ENCODE measurements around the gene TMEM44.
"Not testable (repeated sequence)": the region's sequence is repeated elsewhere in the genome, so short reads cannot be mapped to it uniquely, and the experiment has no call there.

Gene TMEM44

DNA sequence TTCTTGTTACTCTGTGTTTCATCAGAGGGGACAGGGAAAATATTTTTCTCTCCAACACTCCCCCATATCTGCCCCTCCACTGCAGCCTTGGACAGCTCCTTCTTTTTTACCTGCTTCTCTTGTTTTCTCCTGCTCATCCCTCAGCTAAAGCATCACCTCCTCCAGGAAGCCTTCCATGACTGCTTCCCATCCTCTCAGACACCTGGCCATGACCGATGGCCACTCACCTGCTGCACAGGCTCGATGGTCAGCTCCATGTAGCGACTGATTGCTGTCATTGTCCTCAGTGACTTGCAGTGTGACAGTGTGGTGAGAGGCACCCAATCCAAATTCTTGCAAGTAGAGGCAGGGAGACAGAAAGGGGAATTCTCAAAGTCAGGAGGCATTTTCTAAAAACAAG is 22.5 kb downstream of the TMEM44 start:
- no peak for DNase-seq (ENCODE audit: low read depth, low spot score)

DNA sequence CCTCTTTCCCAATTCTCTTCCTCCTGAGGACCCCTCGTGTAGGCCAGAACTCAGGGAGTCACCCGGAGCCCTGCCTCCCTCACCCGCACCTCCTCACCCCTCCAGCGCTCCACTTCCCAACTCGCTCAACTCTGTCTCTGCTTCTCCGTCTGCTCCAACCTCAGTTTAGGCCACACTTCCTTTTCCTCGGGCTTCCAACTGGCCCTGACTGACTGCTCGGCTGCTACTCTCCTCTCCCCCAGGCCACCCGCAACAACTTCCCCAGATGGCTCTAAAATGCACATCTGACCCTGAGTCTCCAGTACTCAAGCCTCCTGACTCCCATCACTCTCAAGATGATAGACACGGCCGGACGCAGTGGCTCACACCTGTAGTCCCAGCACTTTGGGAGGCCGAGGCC is 23.6 kb downstream of the TMEM44 start:
- no peak for DNase-seq (ENCODE audit: low read depth, low spot score)

DNA sequence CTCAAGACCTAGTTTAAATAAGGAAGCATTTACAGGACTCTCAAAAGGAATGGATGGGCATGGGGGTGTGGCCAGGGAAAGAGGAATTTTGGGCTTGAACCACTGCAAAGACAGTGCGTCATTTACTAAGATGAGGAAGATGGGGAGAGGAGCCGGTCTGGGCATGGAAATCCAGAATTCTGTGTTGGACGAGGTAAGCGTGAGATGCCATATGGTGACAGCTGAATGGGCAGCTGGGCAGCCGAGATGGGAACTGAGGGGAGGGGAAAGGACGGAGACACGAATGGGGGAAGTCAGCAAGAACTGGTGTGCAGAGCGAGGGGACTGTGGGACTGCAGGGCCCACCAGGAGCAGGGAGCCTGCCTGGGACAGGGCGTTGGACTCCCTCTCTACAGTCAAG is 24.2 kb downstream of the TMEM44 start:
- no peak for DNase-seq (ENCODE audit: low read depth, low spot score)

DNA sequence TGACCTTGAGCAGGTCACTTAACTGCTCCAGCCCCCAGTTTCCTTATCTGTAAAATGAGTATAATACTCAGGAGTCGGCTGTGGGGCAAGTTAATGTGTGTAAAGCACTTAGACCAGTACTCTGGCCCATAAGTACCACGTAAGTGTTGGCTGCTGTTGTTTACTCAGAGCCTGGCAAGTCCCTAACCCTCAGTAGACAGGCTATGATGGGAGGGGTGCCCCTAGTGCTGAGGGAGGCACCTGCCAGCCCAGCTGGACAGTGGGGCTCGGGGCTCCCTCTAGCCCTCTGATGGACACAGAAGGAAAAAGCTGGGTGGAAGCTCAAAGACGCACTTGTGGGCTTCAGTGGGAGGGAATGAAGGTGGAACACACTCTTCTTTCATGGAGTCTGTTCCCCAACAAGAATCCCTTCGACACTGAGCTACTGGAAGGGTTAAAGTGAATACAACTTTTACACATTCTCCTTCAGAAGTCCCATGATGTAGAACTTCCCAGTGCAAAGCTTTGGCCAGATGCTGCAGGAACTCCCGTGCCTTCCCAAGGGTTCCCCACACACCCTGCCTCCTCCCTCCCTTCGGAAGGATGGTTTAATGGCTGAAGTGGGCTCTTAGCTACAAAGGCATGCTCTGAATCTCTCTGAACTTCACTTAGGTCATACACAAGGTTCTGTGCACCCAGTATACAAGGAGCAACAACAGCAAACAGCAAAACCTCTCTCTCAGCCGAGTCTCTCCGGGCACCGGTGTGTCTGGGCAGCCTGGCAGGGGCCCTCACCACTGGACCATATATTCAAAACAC is 25.4 kb downstream of the TMEM44 start:
- DNase-seq (ENCODE audit: low read depth, low spot score), result no peak

DNA sequence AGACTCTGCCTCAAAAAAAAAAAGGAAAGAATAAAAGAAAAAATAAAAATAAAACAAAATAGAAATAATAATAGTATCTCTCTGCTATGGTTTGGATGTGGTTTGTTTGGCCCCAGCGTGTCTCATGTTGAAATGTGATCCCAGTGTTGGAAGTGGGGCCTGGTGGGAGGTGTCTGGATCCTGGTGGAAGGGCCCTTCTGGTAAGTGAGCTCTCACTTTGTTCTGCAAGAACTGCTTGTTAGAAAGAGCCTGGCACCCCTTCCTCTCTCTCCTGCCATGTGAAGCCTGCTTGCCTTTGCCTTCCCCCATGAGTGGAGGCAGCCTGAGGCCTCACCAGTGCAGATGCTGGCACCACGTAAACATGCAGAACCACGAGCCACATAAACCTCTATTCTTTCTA is 26.3 kb downstream of the TMEM44 start:
- DNase-seq (ENCODE audit: low read depth, low spot score), result no peak

DNA sequence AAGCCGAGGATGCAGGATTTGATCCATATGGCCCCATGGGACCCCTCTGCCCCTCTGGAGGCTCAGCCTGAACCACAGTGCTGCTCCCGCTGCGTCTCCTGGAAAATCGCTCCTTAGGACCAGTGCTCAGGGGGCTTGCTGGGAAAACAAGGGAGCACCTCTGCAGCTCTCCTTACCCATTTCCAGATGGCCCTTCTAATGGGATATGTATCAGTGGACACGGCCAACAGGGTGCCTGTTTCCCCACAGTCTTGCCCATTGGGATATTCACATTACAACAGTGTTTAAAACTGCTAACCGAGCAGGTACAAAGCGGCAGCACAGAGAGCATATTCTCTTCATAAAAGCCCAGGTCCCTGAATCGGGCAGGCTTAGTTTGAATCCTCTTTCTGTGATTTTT is 27.1 kb downstream of the TMEM44 start:
- no peak for DNase-seq (ENCODE audit: low read depth, low spot score)

DNA sequence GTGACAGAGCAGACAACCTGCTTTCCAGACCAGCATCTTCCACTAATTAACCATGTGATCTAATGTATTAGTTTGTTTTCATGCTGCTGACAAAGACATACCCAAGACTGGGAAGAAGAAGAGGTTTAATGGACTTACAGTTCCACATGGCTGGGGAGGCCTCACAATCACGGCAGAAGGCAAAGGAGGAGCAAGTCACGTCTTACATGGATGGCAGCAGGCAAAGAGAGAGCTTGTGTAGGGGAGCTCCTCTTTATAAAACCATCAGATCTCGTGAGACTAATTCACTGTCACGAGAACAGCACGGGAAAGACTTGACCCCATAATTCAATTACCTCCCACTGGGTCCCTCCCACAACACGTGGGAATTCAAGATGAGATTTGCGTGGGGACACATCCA is 27.9 kb downstream of the TMEM44 start:
- DNase-seq (ENCODE audit: low read depth, low spot score), result not testable (repeated sequence)

DNA sequence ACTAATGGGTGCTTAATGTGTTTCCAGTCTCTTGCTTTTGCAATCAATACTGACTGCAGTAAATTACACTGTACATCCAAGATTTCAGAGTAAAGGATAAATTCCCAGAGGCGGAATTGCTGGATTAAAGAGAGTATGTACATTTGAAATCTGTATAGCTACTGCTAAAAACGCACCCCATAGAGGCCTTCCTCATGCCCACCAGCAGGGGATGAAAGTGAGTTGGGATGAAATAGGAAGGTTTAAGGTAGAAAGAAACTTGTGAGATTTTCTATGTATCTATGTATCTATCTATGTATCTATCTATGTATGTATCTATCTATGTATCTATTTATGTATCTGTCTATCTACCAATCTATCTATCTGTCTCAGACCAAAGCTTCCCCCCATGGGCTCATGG is 28.4 kb downstream of the TMEM44 start:
- DNase-seq (ENCODE audit: low read depth, low spot score), result no peak

DNA sequence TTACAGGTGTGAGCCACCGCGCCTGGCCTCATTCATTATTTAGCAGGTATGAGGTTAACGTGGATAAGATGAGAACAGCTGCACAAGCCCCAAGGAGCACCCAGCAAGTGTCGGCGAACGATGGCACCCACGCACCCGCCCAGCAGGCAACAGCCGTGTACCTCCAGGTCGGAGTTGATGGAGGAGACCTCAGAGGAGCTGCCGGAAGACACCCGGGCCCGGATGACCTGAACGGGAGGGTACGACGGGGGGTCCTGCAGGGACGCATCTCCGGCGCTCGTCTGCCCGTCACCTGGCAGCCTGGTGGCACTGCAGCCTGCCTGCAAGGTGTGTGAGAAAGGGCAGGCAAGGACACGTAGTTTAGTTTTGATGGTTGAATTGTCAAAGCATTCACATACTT is 29.1 kb downstream of the TMEM44 start:
- DNase-seq (ENCODE audit: low read depth, low spot score), result no peak

DNA sequence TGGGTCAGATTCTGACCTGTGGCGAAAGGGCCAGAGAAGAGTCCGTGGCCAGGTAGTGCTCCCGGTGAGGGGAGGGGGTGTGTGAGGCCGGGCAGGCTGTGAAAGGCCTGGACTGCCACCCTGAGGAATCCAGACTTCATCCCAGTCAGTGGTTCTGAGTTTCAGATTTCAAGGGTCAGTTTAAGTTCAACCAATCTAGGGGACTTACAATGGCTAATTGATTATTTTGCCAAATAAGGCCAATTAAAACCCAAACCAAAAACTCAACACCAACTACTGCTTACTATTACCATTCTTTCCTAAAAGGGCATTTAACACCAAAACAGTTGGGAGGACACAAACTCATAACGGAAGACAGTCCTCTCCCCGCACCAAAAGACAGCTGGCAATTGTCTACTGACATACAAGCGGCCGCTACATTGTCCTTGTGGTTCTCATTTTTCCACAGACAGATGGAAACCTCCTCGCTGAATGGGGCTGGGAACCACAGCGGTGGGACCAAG is 30.5 kb downstream of the TMEM44 start:
- no peak for DNase-seq (ENCODE audit: low read depth, low spot score)

DNA sequence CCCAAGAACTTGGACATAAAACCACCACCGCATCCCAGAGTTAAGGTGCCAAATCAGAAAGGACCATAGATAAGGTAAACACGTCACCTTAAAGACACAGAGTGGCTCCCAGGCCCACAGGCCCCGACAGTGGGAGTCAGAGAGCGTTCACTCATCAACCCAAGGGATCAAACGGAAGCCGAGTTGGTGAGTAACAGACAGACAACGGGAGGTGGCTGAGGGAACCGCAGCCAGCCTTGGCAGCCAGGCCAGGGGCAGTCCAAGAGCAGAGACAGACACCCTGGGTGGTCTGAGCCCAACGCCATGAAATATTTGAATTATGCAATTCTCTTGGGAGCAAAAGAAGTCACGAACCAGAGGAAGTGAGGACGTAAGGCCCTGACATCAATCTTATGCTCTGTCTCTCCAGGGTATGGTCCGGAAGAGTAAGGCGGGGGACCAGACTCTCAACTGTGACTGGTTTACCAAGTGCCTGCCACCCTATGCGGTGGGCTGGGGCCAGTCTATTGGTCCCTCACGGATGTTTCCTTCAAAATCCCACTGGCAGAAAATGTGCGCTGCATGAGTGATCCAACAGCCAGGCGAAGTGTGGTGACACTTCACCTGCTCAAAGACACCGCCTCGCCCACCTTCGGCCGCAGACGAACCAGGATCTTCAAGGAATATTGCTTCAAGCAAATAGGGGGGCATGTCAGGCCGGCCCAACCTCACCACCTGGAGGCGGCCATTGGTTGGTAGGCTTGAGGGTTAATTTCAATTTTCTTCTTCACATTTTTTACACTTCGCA is 34.3 kb downstream of the TMEM44 start:
- DNase-seq (ENCODE audit: low read depth, low spot score), result no peak

DNA sequence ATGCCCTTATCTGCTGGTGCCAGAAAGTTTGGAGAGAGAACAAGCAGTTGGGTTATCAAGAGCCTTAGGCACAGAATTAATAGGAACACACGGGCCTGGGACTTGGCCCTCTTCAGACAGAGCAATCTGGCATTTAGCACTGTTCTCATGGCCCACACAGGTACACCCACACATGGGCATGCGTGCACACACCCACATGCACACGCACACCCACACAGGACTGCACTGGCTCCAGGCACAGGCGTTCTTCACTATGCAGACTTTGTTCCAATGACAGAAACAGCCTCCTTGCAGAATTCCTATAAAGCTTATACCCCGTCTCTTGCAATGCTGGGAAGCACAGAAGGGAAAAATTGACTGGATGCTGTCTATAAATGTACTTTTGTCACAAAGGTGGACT is 36.3 kb downstream of the TMEM44 start:
- DNase-seq (ENCODE audit: low read depth, low spot score), result no peak

DNA sequence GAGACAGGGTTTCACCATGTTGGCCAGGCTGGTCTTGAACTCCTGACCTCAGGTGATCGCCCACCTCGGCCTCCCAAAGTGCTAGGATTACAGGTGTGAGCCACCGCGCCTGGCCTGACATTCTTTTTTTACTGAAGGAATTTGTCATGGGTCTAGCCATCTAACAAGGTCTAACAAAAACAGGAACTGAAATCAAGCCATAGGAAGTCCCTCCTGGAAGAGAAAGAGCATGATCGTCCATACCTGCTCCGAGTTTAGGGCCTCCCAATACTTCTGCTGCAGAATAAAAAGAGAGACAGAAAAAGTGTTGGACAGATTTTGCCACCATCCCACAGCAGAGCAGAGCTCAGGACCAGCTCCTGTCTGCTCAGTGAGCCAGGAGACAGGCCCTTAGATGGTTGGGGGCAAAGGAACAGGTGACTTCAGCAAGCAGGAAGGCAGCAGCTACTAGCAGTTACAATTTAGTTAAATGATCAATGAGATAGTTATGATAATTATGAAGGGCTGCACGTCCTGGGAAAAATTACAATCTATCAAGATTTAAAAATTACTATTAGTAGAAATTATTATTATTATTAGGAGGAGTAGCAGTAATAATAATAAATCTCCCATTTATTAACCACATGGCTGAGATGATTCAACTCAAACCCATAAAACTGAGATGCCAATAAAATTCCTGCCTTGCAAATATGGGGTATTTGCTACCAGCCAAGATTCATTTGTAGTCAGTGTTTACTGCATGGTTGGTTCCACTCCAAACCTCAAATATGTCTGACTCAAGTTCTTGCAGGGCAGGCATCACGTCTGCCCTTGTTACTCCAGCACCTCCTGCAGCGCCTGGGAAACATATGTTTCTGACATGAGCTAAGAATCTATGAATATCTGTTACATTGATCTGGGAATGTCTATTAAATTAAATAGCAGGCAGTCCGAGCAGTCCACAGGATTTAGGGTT is 40.1 kb downstream of the TMEM44 start:
- DNase-seq (ENCODE audit: low read depth, low spot score), result no peak

DNA sequence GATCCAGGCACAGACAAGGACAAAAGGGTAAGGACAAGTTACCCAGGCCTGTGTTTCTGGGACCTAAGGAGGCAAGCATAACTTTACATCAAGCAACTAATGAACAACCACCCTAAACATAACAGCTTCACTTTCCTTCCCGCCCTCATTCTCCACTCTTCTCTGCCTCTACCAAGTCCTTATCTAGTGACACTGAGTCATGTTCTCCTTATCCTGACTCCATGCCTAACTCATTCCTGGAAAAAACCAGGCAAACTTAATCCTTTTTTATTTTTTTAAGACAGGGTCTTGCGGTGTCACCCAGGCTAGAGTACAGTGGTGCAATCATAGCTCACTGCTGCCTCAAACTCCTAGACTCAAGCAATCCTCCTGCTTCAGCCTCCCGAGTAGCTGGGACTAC is 44.5 kb downstream of the TMEM44 start:
- no peak for DNase-seq (ENCODE audit: low read depth, low spot score)

DNA sequence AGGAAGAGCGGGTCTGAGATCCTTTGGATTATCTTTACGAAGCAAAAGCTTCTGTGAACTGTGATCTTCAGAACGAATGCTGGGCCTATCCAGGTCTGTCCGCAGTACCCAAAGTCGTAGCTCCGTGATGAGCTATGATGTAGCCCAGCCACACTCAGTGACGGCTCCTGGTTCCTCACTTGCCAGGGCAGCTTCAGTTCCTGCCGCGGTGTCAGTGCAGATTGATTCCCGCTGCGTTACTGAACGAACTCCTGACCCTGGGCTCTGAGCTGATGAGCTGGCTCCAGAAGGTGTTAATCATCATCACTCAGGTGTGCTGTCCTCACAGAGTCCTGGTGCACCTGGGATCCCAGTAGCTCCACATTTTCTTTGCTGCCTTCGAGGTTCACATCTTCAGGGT is 45.0 kb downstream of the TMEM44 start:
- DNase-seq (ENCODE audit: low read depth, low spot score), result no peak

DNA sequence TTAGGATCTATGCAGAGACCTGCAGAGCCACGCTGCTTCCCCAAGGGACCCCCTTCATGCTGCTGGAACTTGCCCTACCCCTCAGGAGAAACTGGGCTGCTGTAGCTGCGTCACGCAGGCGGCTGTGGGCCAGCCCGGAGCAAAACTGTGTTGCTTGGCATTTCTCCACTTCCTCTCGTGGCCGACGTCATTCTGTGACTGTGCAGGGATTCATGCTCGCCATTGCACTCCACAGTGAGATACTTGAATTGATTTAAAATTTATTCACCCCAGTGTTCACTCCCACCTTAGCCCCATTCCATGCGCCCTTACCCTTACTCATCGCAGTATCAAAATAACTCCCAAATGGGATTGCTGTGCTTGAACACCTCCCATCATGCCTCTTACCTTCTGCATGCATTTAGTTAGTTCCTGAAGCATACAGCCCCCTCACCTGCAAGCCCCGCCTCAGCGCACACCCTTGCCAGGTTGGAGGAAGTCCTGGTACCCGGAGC is 45.7 kb downstream of the TMEM44 start:
- no peak for DNase-seq (ENCODE audit: low read depth, low spot score)

DNA sequence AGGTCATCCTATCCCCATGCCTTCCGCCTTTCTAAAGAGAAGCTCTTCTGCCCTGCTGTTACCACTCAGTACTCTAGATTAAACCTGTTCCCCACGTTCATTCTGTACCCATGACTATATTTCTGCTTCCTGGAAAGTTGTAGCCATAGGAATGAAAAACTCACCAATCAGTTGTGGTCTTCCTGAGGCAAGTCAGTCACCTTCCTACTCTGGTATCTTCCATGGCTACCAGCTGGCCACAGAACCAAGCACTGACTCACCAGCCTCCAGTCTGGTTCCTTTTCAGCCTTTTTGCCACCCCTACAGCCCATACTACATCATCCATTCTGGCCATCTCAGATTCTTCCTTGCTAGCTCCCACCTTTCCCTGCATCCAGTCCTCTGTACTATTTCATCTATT is 46.4 kb downstream of the TMEM44 start:
- no peak for DNase-seq (ENCODE audit: low read depth, low spot score)

DNA sequence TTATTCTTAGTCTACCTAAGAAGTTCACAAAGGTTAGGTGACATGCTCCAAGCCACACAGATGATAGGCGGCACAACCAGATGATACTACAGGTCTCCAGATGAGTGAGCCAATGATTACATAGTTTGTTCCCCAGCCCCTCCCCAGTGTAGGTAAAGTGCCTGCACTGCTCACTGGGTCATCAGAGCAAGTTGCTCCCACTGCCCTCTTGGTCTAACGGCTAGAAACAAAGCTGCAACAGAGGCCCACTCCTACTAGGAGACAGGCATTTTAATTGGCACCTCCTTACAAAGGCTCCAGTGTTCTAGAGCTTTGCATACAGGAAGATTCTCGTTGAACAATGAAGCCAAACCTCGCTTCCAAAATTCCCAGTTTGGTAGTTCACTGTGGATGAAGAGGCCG is 47.3 kb downstream of the TMEM44 start:
- DNase-seq (ENCODE audit: low read depth, low spot score), result no peak

DNA sequence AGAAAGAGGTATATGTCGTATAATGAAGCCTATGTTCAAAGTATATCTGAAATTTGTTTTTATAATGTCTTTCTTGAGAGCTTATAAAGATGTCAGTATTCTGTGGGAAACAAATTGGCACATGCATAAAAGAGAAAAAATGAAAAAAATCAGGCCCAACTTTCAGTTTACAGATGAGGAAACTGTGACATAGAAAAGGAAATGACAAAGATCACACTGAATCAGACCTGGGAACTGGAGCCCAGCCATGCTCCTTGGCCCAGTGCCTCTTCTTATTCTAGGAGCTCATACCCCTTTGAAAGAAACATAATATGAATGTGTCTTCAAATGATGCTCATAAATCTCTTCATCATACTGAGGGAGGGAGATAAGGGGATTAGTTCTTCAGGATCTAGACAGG is 48.4 kb downstream of the TMEM44 start:
- no peak for DNase-seq (ENCODE audit: low read depth, low spot score)

DNA sequence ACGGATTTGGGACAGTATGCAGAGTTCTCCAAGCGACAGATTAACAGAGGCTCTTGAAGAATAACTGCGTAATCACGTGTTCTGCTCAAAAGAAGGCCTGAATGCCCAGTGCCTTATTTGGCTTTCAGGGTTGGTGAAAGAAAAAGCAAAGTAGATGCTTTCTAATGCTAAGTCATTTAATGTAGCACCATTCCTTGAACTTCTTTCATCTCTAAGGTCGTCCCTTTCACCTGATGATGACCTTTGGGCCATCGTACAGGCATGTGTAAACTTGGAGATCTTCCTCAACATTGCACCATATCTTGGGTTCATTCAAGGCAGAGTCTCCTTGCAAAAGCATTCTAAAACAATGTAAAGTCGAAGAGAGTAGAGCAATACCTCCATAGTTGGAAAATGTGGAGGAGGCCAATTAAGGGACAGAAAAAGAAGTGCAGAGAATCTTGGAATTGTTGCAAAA is 48.9 kb downstream of the TMEM44 start:
- no peak for DNase-seq (ENCODE audit: low read depth, low spot score)

DNA sequence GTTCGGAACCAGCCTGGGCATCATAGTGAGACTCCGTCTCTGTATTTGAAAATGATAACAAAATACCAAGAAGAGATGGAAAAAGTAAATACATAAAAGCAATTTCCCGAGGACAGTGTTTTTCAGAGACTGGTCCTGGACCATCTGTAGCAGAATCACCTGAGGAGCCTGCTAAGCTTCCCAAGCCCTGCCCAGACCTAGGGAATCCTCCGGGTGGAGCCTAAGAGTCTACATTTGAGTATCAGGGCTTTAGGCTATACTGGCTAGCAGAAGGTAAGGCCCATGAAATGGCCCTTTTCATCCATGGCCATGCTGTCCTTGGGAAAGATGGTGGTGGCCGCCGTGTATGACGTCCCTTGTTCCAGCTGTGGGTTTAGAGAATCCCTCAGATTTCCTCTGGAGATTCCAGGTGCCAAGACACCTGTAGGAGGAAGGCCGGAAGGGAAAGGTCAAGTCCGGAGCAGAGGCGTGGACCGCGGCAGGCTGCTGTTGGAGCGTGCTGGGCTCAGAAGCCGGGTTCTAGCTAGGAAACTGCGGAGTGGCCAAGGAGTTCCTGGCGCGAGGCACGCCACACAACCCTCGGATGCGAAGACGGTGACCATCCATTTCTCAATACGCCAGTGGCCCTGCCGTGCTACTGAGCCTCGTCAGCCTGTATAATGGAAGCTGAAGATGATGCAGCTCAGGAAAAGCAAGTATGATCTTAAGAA is 50.9 kb downstream of the TMEM44 start:
- DNase-seq (ENCODE audit: low read depth, low spot score), result no peak

Data from activated naive CD8-positive, alpha-beta T cell treated with anti-CD3 and anti-CD28 coated beads, Interleukin-2, amount 50 U/mL, for 16 hours (primary cell).